ENCODE measurements around the gene CUBN.
A peak's percentile ranks its signal among the peaks of the same experiment; 100 is the strongest.

The CUBN gene

DNA sequence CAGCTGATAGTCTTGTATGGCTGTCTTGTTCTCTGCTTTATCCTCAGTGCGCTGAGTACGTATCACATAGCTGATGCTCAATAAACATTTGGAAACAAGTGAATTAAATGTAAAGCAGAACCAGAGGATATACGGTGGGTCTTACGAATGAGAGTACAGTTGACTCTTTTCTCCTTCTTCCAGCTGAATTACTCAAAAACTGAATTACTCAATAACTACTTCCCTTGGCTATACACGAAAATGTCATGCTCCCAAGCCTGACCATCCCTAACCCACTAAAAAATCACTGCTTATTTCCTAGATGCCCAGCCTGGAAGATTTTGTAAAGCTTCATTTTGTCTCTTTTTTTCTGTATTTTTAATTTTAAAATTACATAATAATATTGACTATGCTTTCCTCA lies 309.2 kb downstream of the CUBN start:
- CTCF ChIA-PET, result interaction anchor here (0.8 to 2.0 kb wide), 3 partner anchors 10 to 589 kb away, joined by 3 to 7 read pairs (median 3); no protein-coding TSS in a partner anchor
- TF ChIP-seq, protein P1, sequence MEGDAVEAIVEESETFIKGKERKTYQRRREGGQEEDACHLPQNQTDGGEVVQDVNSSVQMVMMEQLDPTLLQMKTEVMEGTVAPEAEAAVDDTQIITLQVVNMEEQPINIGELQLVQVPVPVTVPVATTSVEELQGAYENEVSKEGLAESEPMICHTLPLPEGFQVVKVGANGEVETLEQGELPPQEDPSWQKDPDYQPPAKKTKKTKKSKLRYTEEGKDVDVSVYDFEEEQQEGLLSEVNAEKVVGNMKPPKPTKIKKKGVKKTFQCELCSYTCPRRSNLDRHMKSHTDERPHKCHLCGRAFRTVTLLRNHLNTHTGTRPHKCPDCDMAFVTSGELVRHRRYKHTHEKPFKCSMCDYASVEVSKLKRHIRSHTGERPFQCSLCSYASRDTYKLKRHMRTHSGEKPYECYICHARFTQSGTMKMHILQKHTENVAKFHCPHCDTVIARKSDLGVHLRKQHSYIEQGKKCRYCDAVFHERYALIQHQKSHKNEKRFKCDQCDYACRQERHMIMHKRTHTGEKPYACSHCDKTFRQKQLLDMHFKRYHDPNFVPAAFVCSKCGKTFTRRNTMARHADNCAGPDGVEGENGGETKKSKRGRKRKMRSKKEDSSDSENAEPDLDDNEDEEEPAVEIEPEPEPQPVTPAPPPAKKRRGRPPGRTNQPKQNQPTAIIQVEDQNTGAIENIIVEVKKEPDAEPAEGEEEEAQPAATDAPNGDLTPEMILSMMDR (IDR thresholded peaks at IDR 0.05; ENCODE audit: insufficient read depth, low read length, missing control alignments), result no peak
- POLR2A ChIA-PET, result no interaction called here
- H3K4me3 ChIP-seq (ENCODE audit: low read depth, low read length), result no peak overlapping the region
- no peak for DNase-seq (ENCODE audit: low read depth, low spot score)

DNA sequence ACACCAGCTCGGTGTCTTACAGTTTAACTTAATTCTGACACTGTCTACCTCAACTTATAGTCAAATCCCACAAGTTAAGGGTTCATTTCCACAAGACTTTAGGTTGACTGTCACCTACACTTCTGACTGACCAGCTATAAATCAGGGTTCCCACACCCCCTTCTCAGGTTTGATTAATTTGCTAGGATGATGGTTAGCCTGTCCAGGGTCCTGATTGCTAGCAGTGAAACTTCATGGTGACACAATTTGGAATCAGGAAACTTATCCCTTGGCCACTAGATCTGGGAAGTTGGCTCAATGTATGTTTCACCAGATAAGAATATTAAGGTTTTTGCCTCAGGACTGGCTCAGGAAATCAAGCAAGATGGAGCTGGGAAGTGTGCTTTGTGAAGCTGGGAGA lies 309.6 kb downstream of the CUBN start:
- H3K4me3 ChIP-seq (ENCODE audit: low read depth, low read length), result no peak overlapping the region
- CTCF ChIA-PET, result interaction anchor here (0.8 to 2.0 kb wide), 3 partner anchors 10 to 589 kb away, joined by 3 to 7 read pairs (median 3); no protein-coding TSS in a partner anchor
- TF ChIP-seq, protein P1 (IDR thresholded peaks at IDR 0.05; ENCODE audit: insufficient read depth, low read length, missing control alignments), result no peak
- no peak for DNase-seq (ENCODE audit: low read depth, low spot score)
- POLR2A ChIA-PET, result no interaction called here

DNA sequence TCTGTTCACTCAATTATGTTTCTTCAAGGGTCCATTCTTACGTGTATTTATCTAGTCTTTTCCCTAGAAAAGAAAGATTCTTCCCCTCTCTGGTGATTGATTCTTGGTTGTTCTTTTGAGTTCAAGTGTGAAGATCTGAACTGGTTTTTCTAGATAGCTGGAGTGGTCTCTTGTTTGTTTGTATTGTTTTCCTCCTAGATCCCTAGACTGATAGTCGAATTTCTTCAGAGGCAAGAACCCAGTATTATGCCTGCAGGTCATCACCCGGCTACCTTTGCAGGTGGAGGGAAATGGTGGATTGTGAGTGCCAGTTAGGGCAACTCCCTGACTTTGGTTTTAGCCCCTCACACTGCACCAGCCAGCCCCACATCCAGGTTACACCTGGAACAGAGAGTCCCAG lies 310.2 kb downstream of the CUBN start:
- DNase-seq (ENCODE audit: low read depth, low spot score), result no peak
- H3K4me3 ChIP-seq (ENCODE audit: low read depth, low read length), result no peak overlapping the region
- POLR2A ChIA-PET, result no interaction called here
- TF ChIP-seq, protein P1 (IDR thresholded peaks at IDR 0.05; ENCODE audit: insufficient read depth, low read length, missing control alignments), result no peak
- CTCF ChIA-PET, result no interaction called here

DNA sequence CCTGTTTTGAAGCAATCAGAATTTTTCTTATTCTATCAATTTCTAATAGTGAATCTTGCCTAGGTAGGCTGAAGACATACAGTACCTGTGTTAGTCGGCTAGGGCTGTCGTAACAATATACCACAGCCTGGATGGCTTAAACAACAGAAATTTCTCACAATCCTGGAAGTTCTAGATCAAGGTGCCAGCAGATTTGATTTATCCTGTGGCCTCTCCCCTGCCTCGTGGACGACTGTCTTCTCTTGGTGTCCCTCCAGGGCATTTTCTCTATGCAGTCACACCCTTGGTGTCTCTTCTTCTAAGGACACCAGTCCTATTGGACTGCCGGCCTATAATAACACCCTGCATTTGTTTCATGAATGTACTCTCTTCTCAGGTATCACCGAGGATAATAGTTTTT lies 310.6 kb downstream of the CUBN start:
- no peak for DNase-seq (ENCODE audit: low read depth, low spot score)
- POLR2A ChIA-PET, result no interaction called here
- TF ChIP-seq, protein P1 (IDR thresholded peaks at IDR 0.05; ENCODE audit: insufficient read depth, low read length, missing control alignments), result no peak
- no peak overlapping the region for H3K4me3 ChIP-seq (ENCODE audit: low read depth, low read length)
- CTCF ChIA-PET, result no interaction called here

DNA sequence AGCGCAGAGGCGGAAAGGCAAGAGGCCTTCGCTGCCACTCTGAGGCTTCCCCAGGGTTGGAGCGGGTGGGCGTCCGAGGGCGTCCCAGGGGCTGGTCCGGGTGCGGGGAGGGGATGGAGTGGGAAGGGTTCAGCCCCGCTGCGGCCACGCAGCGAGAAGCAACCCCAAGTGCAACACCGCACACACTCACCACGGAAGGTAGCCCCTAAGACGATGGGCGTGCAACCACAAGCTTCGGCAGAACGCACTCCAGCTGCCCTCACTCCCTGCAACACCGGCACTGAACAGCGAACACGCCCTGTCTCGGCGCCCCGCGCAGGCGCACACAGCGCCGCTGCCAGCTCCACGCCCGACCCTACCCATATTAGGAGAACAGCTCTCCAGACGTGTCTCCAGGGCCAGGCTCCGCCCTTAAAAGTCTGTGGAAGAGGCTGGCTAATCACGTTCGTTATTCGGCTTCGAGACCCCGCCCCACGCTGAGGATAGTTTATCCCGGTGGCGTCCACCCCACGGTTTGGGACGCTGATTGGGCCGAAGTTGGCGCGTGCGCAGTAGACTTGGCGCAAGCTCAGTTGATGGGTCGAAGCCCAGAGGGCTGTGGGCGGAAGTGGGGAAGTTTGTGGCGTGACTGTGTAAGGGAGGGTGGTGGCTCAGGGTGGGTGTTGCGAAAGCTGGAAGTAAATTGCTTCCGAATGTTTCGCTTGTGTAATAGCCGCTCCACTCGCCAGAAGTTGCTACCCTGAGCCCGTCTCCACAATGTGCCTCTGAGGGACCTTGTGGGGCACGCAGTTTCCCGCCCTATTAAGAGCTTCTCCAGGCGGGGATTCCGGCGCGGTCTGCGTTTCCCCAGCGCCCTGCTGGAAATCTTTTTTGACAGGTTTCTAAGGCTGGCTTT lies 312.2 kb downstream of the CUBN start, which contains the start of gene RSU1:
TSS of gene RSU1 (minus strand) at position 300 of the 895 bp plus-strand sequence. CDS start 343 bp downstream, outside the sequence.
- ChIA-PET POLR2A (interaction anchor here (0.7 to 1.0 kb wide), 5 partner anchors 15 to 800 kb away, joined by 3 to 4 read pairs (median 3); partner anchors contain the start of gene HACD1), CTCF (interaction anchor here (0.6 to 1.6 kb wide), 3 partner anchors 11 to 915 kb away, joined by 3 to 16 read pairs (median 3); no protein-coding TSS in a partner anchor)
- peak; percentile 97 for DNase-seq (ENCODE audit: low read depth, low spot score)
- peak within 1 kb of the TSS; percentile 85 for H3K4me3 ChIP-seq (ENCODE audit: low read depth, low read length)
- TF ChIP-seq, protein P1 (IDR thresholded peaks at IDR 0.05; ENCODE audit: insufficient read depth, low read length, missing control alignments), result no peak

DNA sequence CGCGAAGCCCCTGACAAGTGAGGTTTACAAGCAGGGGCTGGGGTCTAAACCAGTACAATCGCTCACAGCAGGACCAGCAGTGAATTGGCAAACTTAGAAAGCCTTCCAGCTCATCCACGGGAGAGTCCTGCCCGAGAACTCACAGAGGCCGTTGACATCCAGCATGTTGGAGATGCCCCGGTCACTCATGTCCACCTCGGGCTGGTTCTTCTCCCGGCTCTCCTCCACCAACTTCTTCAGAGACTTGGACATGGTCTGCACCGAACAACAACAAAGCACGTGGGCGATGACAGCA lies 312.8 kb downstream of the CUBN start:
- ChIA-PET POLR2A (interaction anchor here (1.0 kb wide), 1 partner anchor 16 kb away, joined by 4 read pairs; no protein-coding TSS in a partner anchor), CTCF (interaction anchor here (1.0 to 1.6 kb wide), 2 partner anchors 11 to 615 kb away, joined by 3 to 16 read pairs; no protein-coding TSS in a partner anchor)
- TF ChIP-seq, protein P1 (IDR thresholded peaks at IDR 0.05; ENCODE audit: insufficient read depth, low read length, missing control alignments), result no peak
- no peak for DNase-seq (ENCODE audit: low read depth, low spot score)
- peak overlapping the region; percentile 85 for H3K4me3 ChIP-seq (ENCODE audit: low read depth, low read length)

Data from AG04449 (cell line).